Activated CD4-positive, alpha-beta T cell treated with anti-CD3 and anti-CD28 coated beads for 1 hour (primary cell): ENCODE results near the gene ZCCHC14.
"Not testable (repeated sequence)": the region's sequence is repeated elsewhere in the genome, so short reads cannot be mapped to it uniquely, and the experiment has no call there.

Experiments
- DNase-seq: peaks from one replicate; pipeline ENCODE4 v3.0.0-alpha.2; 2020

Gene ZCCHC14

GRCh38 chr16:87395181-87395842, 97.5 kb downstream of the ZCCHC14 start:
- no peak for DNase-seq

- no peak for DNase-seq
Measured at GRCh38 chr16:87393680-87394055, 99.2 kb downstream of the ZCCHC14 start.

DNA sequence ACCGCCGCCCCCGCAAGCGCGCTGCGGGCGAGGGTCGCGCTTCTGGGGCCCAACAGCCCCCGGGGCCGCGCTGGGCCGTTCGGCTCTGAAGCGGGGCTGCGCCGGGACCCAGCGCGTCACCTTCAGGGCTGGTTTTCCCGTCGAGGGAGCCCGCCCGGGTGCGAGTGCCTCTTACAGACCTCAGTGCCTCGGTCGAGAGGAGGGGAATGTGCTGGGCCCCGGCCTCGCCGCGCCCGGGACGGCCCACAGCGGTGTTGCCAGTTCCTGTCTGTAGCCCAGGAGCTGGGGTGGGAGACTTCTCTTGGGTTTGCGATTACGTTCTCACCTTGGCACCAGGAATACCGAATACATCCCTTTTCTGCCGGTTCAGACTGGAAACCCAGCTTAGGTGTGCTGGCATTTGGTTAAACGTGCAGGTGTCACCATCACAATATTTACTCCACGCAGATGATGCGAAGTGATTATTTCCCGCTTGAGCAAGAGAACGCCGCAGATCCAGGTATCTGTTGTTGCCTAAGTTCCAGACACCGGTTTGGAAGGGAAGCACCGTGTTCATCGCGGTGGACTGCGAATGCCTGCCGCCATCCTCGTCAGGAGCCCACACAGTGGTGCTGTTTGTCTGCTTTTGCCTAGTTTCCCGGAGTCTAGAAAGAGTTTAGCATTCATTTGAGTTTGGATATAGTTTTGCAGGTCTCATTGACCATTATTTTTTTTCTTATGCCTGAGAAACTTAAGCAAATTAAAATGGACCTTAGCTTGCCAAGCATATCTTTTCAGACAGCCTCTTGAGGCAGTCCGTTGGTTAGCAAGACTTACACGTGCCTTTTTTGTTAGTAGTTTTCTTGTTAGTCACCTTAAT, 99.8 kb downstream of the ZCCHC14 start:
- peak; percentile 19 for DNase-seq

- DNase-seq = peak; percentile 99
Measured at GRCh38 chr16:87391950-87392820, 100.6 kb downstream of the ZCCHC14 start, which contains the start of gene MAP1LC3B. Gene MAP1LC3B, plus strand, starts transcription at chr16:87392336. Its CDS starts 92 bp downstream, at chr16:87392428.

- no peak for DNase-seq
Measured at GRCh38 chr16:87391324-87391949, 101.4 kb downstream of the ZCCHC14 start.

DNA sequence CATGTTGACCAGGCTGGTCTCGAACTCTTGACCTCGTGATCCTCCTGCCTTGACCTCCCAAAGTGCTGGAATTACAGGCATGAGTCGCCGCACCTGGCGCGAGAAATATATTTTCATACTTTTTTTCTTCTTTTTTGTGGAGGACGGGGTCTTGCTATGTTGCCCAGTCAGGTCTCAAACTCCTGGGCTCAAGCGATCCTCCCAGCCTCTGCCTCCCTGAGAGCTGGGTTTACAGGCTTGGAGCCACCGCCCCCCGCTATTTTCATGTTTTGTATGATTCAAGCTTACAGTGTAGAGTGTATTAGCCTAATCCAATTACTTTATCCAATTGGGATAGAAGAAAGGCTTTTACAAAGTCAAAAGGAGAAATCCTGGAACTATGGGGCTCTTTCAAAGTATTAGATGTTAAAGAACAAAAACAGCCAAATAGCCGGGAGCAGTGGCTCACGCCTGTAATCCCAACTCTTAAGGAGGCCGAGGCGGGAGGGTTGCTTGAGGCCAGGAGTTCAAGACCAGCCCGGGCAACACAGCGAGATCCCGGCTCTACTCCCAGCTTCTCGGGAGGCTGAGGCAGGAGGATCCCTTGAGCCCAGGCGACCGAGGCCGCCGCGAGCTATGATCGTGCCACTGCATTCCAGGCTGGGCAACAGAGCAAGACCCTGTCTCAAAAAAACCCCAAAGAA, 102.0 kb downstream of the ZCCHC14 start:
- DNase-seq = no peak

- not testable (repeated sequence) for DNase-seq
Measured at GRCh38 chr16:87389914-87390313, 102.9 kb downstream of the ZCCHC14 start.

- no peak for DNase-seq
Measured at GRCh38 chr16:87389245-87389644, 103.6 kb downstream of the ZCCHC14 start.

- DNase-seq = no peak
Measured at GRCh38 chr16:87388818-87389134, 104.0 kb downstream of the ZCCHC14 start.

- DNase-seq = peak; percentile 76
Measured at GRCh38 chr16:87387942-87388817, 104.6 kb downstream of the ZCCHC14 start.

GRCh38 chr16:87384875-87385167, 108.0 kb downstream of the ZCCHC14 start:
- not testable (repeated sequence) for DNase-seq

DNA sequence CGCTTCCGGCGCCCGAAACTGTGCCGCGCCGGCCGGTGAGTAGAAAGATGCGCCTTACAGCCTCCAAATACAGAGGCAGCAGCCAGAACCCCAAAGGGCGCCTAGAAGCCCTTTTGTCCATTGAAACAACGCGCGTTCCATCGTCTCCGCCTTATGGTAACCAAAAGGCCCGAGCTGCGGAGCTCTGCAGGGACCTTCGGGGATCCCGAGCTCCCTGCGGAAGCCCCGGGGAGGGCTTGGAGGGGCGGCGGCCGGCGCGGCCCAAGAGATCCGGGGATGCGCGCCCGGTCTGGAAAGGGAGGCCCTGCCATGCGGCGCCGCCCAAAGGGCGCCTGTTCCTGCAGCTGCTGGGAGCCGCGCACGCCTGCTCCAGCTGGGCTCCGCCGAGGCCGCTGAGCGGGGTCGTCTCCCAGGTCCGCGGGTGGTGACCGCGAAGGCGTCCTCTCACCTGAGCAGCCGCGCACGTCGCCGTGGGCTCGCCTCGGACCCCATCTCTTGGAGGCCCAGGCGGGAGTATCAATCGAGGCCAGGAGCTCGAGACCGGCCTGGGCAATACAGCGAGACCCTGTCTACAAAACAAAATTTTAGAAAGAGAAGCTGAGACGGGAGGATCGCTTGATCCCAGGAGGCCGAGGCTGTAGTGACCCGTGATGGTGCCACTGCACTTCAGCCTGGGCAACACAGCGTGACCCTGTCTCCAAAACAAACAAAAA, 108.5 kb downstream of the ZCCHC14 start:
- no peak for DNase-seq

- DNase-seq = peak; percentile 86
Measured at GRCh38 chr16:87383505-87384161, 109.2 kb downstream of the ZCCHC14 start, which contains the start of gene FBXO31. Gene FBXO31, minus strand, starts transcription at chr16:87383776. Its CDS starts 32 bp downstream, at chr16:87383744.

GRCh38 chr16:87382023-87382785, 110.6 kb downstream of the ZCCHC14 start:
- DNase-seq = no peak

- no peak for DNase-seq
Measured at GRCh38 chr16:87380881-87381280, 111.9 kb downstream of the ZCCHC14 start.

GRCh38 chr16:87380403-87380802, 112.4 kb downstream of the ZCCHC14 start:
- no peak for DNase-seq

- not testable (repeated sequence) for DNase-seq
Measured at GRCh38 chr16:87379312-87379752, 113.5 kb downstream of the ZCCHC14 start.

- DNase-seq = no peak
Measured at GRCh38 chr16:87376660-87377059, 116.2 kb downstream of the ZCCHC14 start.
